ENCODE results near the gene BCAS3. TPM values are rescaled to one million over a fixed set of nuclear protein-coding genes. Genes with fewer than 3 reads are reported as not detected.

The BCAS3 gene
- total and polyA plus RNA-seq, 4 donors: 5.8 to 24.6 (median 10.1) TPM

DNA sequence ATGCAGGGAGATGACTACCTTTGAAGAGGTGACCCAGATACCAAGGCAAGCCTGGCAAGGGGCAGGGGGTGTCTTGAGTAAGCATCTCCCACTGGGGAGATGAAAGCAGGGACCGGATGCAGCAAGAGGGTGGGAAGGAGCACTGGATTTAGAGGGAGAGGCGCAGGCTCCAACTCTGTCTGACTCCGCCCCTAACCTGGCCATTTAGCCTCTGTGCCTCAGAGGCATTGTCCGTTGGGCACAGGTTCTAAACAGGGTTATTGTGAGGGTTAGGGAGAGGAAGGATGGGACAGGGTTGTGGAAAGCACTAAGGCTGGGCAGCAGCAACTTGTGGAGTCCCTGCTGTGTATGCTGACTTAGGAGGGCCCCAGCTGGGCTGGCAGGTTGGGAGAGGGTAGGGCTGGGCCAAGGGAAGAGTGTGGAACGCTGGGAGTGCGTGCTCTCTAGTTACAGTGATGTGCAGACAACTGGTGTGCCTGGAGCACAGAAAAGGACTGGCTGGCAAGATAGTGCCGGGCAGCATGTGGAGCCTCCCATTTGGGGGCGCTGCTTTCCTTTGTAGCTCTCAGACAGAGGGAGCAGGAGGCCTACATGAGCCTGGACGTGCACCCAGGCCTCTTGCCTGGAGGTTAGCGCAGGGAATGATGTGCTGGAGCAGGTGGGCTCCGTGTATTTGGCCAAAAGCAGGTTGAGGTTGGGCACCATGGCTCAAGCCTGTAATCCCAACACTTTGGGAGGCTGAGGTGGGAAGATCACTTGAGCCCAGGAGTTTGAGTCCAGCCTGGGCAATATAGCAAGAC, 748.2 kb downstream of the BCAS3 start:
- no peaks in the 10 kb centered on the region for H3K27me3 ChIP-seq (ENCODE audit: control insufficient read depth in 4 of 4, insufficient read depth in 4 of 4, low read length in 3 of 4)
- no peak overlapping the region for H3K4me3 ChIP-seq (ENCODE audit: low read depth in 1 of 3, low read length in 3 of 3)
- 59% methylated on average over 11 of the region's 11 CpGs for WGBS
- H3K36me3 ChIP-seq (ENCODE audit: control insufficient read depth in 4 of 4, insufficient read depth in 3 of 4, low read depth in 1 of 4, low read length in 3 of 4): no peaks in the 10 kb centered on the region
- H3K4me1 ChIP-seq (ENCODE audit: control insufficient read depth in 4 of 4, insufficient read depth in 4 of 4, low read length in 3 of 4): no peaks in the 10 kb centered on the region
- no peak for TF ChIP-seq RXRA (IDR thresholded peaks at IDR 0.05)
- TF ChIP-seq, protein P1, sequence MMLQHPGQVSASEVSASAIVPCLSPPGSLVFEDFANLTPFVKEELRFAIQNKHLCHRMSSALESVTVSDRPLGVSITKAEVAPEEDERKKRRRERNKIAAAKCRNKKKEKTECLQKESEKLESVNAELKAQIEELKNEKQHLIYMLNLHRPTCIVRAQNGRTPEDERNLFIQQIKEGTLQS (IDR thresholded peaks at IDR 0.05): no peak
- no peak for TF ChIP-seq RAD21 (IDR thresholded peaks at IDR 0.05)
- no peak for TF ChIP-seq TAF1 (conservative IDR thresholded peaks at IDR 0.05)
- no peak for TF ChIP-seq EGR1 (IDR thresholded peaks at IDR 0.05; ENCODE audit: low read depth in 2 of 2)
- TF ChIP-seq ZBTB33 (IDR thresholded peaks at IDR 0.05): no peak
- H3K27ac ChIP-seq (ENCODE audit: low read depth in 1 of 2, low read length in 2 of 2): no peak overlapping the region
- H3K9me3 ChIP-seq (ENCODE audit: control insufficient read depth in 4 of 4, low read length in 3 of 4): peaks cover 0 to 1% (median 0%) of the 10 kb centered on the region in 4 donors
- no peak overlapping the region for H3K9ac ChIP-seq (ENCODE audit: low read depth in 1 of 2, low read length in 2 of 2)
- DNase-seq (ENCODE audit: low spot score): no peak

DNA sequence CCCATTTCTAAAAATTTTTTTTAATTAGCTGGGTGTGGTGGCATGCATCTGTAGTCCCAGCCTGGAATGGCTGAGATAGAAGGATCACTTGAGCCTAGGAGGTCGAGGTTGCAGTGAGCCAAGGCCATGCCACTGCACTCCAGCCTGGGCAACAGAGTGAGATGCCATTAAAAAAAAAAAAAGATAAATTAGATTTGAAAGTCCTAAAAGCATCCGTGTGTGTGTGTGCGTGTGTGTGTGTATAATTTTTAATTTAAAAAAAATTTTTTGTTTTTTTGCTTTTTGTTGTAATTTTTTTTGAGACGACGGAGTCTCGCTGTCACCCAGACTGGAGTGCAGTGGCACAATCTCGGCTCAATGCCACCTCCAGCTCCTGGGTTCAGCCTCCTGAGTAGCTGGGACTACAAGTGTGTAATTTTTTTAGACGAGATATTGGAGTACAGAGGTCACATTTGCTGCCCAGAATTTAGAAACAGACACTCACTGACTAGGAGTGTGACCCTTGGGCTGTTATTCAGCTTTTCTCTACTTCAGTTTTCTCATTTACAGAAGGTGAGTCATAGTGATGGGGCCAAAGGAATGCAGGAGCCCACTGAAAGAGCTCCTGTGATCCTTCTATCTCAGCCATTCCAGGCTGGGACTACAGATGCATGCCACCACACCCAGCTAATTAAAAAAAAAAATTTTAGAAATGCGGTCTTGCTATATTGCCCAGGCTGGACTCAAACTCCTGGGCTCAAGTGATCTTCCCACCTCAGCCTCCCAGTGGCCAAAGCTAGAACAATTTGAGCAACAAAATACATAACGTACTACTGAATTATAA, 749.0 kb downstream of the BCAS3 start:
- no peaks in the 10 kb centered on the region for H3K36me3 ChIP-seq (ENCODE audit: control insufficient read depth in 4 of 4, insufficient read depth in 3 of 4, low read depth in 1 of 4, low read length in 3 of 4)
- no peak overlapping the region for H3K4me3 ChIP-seq (ENCODE audit: low read depth in 1 of 3, low read length in 3 of 3)
- no peaks in the 10 kb centered on the region for H3K4me1 ChIP-seq (ENCODE audit: control insufficient read depth in 4 of 4, insufficient read depth in 4 of 4, low read length in 3 of 4)
- 77% methylated on average over 10 of the region's 10 CpGs for WGBS
- H3K9me3 ChIP-seq (ENCODE audit: control insufficient read depth in 4 of 4, low read length in 3 of 4): peaks cover 0 to 1% (median 0%) of the 10 kb centered on the region in 4 donors
- H3K9ac ChIP-seq (ENCODE audit: low read depth in 1 of 2, low read length in 2 of 2): no peak overlapping the region
- H3K27ac ChIP-seq (ENCODE audit: low read depth in 1 of 2, low read length in 2 of 2): no peak overlapping the region
- TF ChIP-seq ZBTB33 (IDR thresholded peaks at IDR 0.05): no peak
- TF ChIP-seq, protein P2, sequence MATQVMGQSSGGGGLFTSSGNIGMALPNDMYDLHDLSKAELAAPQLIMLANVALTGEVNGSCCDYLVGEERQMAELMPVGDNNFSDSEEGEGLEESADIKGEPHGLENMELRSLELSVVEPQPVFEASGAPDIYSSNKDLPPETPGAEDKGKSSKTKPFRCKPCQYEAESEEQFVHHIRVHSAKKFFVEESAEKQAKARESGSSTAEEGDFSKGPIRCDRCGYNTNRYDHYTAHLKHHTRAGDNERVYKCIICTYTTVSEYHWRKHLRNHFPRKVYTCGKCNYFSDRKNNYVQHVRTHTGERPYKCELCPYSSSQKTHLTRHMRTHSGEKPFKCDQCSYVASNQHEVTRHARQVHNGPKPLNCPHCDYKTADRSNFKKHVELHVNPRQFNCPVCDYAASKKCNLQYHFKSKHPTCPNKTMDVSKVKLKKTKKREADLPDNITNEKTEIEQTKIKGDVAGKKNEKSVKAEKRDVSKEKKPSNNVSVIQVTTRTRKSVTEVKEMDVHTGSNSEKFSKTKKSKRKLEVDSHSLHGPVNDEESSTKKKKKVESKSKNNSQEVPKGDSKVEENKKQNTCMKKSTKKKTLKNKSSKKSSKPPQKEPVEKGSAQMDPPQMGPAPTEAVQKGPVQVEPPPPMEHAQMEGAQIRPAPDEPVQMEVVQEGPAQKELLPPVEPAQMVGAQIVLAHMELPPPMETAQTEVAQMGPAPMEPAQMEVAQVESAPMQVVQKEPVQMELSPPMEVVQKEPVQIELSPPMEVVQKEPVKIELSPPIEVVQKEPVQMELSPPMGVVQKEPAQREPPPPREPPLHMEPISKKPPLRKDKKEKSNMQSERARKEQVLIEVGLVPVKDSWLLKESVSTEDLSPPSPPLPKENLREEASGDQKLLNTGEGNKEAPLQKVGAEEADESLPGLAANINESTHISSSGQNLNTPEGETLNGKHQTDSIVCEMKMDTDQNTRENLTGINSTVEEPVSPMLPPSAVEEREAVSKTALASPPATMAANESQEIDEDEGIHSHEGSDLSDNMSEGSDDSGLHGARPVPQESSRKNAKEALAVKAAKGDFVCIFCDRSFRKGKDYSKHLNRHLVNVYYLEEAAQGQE (IDR thresholded peaks at IDR 0.05): no peak
- no peak for TF ChIP-seq NR2F2 (IDR thresholded peaks at IDR 0.05)
- TF ChIP-seq, protein P1 (IDR thresholded peaks at IDR 0.05): no peak
- no peak for TF ChIP-seq RAD21 (IDR thresholded peaks at IDR 0.05)
- no peak for TF ChIP-seq SP1 (IDR thresholded peaks at IDR 0.05)
- no peak for TF ChIP-seq MAX (IDR thresholded peaks at IDR 0.05)
- no peak for TF ChIP-seq GABPA (IDR thresholded peaks at IDR 0.05 in 1 of 2, conservative IDR thresholded peaks at IDR 0.05 in 1 of 2)
- TF ChIP-seq, protein P3, sequence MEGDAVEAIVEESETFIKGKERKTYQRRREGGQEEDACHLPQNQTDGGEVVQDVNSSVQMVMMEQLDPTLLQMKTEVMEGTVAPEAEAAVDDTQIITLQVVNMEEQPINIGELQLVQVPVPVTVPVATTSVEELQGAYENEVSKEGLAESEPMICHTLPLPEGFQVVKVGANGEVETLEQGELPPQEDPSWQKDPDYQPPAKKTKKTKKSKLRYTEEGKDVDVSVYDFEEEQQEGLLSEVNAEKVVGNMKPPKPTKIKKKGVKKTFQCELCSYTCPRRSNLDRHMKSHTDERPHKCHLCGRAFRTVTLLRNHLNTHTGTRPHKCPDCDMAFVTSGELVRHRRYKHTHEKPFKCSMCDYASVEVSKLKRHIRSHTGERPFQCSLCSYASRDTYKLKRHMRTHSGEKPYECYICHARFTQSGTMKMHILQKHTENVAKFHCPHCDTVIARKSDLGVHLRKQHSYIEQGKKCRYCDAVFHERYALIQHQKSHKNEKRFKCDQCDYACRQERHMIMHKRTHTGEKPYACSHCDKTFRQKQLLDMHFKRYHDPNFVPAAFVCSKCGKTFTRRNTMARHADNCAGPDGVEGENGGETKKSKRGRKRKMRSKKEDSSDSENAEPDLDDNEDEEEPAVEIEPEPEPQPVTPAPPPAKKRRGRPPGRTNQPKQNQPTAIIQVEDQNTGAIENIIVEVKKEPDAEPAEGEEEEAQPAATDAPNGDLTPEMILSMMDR (IDR thresholded peaks at IDR 0.05; ENCODE audit: low read depth, low read length, missing input control): no peak
- no peak for TF ChIP-seq RXRA (IDR thresholded peaks at IDR 0.05)
- no peak for TF ChIP-seq EGR1 (IDR thresholded peaks at IDR 0.05; ENCODE audit: low read depth in 2 of 2)
- no peak for TF ChIP-seq FOXA1 (IDR thresholded peaks at IDR 0.05)
- TF ChIP-seq FOXA2 (IDR thresholded peaks at IDR 0.05): no peak
- no peak for TF ChIP-seq HNF4A (conservative IDR thresholded peaks at IDR 0.05)
- TF ChIP-seq JUND (IDR thresholded peaks at IDR 0.05): no peak
- no peak for DNase-seq (ENCODE audit: low spot score)
- H3K27me3 ChIP-seq (ENCODE audit: control insufficient read depth in 4 of 4, insufficient read depth in 4 of 4, low read length in 3 of 4): no peaks in the 10 kb centered on the region
